C1 segment of cervical spinal cord (tissue), 14 donors: ENCODE data around the gene COMT.

Experiments used
- DNase-seq, 14 donors: peaks; one replicate each; lab custom pipeline; 2025; lab: John Stamatoyannopoulos, UW

COMT gene

DNA sequence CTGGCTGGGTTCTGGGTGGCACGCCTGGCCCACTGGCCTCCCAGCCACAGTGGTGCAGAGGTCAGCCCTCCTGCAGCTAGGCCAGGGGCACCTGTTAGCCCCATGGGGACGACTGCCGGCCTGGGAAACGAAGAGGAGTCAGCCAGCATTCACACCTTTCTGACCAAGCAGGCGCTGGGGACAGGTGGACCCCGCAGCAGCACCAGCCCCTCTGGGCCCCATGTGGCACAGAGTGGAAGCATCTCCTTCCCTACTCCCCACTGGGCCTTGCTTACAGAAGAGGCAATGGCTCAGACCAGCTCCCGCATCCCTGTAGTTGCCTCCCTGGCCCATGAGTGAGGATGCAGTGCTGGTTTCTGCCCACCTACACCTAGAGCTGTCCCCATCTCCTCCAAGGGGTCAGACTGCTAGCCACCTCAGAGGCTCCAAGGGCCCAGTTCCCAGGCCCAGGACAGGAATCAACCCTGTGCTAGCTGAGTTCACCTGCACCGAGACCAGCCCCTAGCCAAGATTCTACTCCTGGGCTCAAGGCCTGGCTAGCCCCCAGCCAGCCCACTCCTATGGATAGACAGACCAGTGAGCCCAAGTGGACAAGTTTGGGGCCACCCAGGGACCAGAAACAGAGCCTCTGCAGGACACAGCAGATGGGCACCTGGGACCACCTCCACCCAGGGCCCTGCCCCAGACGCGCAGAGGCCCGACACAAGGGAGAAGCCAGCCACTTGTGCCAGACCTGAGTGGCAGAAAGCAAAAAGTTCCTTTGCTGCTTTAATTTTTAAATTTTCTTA lies 27.8 kb downstream of the COMT start:
- no peak for DNase-seq

DNA sequence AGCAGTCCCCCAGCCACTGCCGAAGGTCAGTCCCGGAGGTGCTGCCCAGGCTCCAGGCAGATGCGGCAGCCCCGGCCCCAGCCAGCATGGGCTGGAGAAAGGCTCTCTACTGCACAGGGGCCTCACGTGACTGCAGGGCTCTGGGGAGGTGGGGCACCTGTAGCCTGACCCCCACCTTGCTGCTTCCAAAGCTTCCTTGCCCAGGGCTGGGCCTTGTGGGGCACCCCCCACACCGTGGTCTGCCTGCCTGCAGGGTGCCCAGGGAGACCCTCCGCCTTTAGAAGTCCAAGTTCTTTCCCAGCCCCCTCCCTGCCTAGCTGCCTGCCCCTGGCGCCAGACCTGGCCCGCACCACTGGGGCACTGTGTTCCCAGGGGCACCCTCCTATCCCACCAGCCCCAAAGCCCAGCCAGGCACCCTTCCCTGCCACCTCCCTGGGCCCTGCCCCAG lies 28.5 kb downstream of the COMT start:
- no peak for DNase-seq

DNA sequence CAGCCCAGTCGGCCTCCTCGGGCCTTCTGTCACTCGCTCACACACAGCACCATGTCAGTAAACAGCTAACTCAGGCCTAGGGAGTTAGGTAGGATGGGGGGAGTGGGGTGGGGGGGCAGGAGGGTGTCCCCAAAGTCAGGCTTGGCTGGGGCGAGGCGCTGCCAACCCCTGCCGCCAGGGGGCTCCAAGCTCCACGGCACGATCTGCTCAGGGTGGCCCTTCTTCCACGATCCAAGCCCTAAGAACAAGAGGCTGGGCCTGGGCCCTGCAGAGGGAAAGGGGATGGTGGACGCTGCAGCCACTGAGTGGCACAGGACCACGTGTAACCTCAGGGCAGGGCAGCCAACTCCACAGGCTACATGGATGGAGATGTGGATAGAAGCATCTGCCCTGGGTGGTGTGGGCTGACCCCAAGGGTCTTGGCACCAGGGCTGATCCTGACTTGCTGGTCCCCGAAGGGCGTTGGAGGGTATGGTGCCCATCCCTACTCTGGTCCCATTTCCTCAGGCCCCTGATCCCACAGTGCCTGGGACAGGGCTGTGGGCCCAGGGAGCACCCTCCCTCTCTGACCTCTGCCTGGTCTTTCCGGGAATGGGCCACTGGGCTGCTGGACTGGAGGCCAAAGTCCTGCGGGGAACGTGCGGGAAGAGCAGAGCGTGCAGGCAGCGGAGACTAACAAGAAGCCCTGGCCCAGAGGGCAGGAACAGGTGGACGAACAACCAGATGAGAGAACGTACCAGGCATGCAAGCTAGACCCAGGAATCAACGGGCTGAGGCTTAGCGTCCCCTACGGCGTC lies 29.1 kb downstream of the COMT start:
- peak in 11 of 14 donors; percentile 19 to 74 (median 49) for DNase-seq

DNA sequence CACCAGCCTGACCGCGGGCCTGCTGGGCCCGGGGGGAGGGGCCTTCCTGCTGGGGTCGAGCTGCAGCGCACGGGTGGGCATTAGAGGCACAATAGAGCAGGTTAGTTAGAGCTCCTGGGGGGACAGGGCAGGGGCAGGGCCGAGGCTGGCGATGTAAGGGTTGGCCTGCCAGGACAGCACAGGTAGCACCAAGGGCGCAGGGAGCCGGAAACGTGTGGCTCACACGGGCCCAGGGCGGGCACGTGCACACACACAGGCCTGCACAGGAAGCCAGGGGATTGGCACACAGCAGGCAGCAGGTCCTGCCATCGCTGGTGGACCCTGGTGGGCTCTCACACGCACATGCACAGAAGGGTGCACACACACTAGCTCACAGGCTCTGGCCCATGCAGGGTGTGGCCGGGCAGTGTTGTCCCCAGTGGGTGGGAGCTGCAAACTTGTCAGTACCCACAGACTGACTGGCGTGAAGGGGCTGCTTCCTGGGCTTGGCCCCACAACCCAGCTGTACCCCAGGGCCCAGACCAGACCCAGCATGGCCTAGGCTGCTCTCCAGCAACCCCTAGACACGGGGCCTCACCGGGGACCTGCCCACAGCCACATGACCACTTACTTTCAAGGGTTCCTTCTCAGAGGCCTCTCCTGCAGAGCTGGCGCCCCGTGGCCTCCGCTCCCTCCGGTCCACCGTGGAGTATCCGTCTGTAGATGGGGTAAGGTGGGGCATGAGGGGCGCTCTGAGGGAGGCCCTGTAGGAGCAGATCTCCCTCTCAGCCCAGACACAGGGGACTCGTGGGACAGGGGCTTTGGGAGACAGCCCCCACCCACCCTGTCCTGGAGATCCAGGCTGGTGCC lies 29.9 kb downstream of the COMT start:
- no peak for DNase-seq

DNA sequence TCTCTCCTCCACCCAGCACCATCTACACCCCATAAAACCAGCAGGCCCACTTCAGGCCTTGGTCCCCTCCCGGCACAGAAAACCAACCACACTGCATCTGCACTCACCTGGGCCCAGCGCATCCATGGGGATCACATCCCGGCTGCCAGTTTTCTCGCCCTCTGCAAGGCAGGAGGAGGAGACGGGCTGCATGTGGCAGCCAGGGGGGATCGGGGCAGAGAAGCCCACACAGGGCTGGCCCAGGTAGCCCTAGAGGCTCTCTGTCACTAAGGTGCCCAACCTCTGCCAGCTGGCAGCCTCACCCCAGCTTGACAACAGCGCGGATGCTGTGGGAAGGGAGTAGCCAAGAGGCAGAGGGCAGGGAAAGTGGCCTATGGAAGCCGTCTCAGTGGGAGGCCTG lies 30.7 kb downstream of the COMT start:
- no peak for DNase-seq

DNA sequence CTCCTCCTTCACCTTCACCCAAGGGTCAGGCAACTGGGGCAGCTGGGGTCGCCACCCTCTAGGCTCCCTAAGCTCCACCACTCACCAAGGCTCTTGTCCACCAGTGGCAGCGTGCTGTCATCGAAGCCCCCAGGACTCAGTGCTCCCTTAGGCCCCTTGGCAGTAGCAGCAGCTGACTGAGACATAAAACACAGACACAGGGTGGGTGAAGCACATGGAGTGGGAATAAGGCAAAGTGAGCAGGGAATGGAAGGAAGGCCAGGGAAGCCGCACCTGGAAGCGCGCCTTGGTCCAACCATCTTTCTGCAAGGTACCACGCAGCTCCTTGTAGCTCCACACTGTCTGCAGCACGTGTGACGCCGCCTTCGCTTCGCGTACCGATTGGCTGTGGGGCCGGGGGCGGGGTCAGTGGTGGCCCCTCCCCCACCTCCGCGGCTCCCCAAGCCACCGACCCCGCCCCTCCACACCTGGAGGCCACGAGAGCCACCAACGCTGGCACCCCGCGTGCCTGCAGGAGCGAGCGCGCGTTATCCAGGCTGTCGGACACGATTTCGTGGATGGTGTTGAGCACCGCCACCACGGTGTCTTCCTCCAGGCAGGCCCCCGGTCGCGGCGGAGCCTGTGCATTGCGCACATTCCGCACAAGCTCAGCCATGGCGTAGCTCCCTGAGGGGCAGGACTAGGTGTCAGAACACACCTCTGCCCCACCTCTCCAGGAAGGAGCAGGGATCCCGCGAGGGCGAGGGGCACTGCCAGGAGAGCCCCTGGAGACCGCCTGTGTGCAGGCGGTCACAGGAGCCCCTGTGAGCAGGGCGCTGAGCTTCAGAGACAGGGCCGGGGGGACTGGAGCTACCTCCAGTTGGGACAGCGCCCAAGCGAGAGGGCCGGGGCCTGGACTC lies 31.3 kb downstream of the COMT start:
- no peak for DNase-seq

DNA sequence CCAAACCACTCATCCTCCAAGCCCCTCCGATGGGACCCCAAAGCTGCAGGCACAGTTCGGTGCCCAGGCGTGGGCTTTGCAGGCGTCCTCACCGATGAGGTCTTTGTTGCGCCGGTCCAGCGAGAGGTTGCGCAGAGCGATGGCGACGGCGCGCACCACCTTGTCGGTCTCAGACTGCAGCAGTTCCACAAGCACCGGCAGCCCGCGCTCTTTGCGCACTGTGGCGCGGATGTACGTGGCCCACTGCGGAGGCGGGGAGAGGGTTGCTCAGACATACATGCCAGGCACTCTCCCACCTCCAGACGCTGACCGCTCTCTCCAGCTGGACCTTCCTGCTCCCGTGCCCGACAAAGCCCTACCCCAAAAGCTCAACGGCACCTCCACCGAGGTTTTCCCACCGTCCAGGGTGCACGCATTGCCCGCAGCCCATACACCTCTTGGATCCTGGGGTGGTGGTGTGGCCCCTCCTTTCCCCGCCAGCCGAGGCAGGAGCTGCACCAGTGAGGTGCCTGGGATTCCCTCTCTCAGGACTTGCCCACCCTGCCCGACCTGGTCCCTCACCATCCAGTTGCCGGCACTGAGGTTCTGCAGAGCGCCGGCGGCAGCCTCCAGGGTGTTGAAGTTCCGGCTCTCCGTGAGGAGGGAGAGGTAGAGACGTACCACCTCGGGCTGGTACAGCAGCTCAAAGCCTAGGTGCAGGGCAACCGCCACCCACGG lies 32.1 kb downstream of the COMT start:
- DNase-seq, result no peak

DNA sequence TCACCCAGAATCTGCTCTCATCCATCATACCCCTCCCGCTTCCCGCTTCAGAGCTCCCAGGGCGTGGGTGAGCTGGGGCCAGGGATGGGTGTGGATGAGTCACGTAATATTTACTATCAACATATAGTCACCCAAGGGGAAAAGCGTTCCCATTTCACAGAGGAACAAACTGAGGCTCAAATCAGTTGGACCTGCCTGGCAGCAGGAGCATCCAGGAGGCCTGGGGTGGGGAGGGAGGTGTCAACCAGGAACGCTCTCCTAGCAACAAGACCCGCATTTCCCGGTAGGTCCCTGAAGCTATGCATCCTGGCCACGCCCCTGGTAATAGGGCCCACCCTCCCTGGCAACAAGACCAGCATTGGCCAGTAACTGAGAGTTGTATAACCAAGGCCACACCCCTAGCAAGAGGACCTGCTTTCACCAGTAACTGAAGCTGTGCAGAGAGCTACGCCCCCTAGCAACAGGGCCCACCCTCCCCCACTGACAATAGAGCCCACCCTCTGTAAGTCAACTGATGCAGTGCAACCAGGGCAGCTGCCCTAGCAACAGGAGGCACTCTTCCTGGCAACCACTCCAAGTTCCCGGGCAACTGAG lies 32.8 kb downstream of the COMT start:
- peak in 9 of 14 donors; percentile 30 to 79 (median 51) for DNase-seq

DNA sequence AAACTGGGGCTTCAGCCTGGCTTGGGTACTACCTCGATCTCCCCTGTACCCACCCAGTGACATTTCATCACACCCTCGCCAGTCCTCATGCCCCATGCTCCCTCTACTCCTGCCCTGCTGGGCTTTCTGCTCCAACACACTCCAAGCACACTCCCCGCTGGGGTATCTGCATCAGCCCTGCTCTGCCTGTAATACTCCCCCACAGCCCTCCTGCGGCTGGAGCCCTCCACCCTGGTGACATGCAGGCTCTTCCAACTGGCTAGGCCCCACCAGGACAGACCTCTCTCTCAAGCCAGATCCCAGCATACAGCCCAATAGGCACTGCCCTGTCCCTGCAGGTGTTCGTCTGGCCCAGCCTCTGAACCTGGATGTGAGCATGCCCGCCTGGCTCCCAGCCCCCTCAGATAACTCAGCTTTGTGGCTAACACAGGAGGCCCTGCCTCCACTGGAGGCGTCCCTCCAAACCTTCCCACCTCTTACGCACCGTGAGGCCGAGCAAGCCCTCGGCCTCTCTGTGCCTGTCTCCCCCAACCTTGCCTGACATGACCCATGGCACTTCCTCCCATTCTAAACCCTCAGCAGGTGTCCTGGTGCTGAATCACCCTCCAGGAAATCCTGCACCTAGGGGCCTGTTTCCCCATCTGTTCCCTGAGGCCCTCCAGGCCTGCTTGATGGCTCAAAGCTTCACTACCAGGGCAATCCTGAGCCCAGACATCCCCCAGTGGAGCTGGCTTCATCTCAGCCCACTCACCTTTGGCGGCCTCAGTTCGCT lies 33.5 kb downstream of the COMT start:
- peak in 2 of 14 donors; percentile 47 to 57 for DNase-seq

DNA sequence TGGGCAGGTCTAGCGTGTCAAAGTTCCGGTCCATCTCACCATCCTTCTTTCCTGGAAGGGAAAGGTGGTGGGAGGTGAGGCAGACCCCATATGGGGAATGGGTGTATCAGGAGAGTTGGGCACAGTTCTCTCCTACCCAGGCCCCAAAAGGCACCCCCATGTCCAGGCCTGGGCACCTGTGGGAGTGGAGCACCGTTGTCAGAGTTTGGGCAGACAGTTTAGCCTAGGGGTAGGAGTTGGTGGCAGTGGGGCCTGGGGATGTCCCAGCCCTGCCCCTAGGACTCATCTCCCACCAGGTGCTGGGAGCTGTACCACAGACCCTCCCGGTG lies 34.1 kb downstream of the COMT start:
- DNase-seq, result no peak

DNA sequence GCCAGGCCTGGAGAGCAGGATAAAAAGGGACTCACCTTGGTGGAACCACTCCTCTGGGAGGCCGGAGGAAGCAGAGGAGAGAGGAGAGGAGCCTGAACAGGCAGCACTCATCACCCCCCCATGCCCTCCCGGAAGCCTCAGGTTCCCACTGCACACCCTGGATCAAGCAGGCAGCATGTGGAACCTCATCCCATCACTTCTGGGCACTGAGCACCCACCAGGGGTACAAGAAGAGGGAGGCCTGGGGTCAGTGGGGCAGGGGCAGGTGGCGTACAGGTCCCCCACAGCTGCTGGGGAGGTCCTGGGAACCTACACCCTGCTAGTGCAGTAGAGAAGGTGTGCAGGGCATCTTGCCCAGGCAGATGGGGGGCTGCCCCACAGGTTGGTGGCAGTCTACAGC lies 35.1 kb downstream of the COMT start:
- DNase-seq, result no peak

DNA sequence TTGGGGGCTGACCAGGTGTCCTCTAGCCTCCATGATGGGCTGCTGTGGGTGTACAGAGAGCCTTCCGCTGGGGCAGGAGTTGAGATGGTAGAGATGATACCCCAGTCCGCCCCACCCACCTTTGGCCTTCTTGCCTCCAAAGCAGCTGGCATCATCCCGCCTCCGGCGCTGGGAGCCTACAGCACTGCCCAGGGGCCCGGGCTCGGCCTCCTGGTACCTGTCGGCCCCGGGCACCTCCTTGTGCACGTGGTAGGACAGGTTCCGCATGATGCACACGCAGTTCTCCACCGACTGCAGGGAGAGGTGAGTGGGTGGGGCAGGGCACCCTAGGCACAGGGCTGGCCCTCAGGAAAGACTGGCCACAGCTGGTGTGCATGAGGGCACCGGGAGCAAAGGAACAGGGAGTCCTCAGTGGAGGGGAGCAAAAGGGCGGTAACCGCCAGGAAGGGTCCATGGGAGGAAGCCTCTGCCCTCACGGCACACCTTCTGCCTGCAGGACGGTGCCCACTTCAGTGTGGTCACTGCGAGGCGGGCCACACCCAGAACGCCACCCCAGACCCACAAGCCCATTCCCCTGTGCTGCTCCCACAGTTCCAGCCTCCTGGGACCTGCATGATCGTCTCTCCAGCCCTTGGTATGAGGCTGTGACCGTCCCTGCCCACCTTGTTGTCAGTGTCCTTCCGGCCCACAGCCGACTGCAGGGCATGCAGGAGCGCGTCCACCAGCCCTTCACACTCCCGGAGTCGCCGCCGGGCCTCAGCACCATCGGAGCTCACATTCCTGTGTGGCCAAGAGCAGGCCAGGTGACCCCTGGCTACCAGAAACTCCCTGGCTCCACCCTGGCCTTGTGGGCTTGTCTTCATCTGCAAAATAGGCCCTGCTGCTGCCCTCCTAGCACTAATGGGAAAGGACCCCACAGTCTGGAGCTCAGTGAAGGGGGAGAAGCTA lies 36.0 kb downstream of the COMT start:
- no peak for DNase-seq

DNA sequence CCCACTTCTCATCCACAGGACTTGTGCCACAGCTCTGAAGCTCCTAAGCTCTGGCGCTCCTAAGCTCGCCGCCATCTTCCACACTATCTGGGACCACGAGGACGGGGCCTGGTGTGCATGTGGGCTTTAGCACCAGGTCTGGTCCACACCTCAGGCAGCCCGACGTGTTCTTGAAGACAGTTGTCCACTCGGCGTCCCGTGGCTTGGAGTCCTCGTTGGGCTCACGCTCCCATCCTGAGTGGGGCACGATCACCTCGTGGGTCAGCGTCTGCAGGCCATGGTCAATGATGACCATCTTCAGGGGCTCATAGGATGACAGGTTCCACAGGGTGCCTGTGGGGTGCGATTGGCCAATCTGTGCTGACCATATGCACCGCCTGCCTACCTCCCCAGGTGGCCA lies 37.2 kb downstream of the COMT start:
- no peak for DNase-seq

DNA sequence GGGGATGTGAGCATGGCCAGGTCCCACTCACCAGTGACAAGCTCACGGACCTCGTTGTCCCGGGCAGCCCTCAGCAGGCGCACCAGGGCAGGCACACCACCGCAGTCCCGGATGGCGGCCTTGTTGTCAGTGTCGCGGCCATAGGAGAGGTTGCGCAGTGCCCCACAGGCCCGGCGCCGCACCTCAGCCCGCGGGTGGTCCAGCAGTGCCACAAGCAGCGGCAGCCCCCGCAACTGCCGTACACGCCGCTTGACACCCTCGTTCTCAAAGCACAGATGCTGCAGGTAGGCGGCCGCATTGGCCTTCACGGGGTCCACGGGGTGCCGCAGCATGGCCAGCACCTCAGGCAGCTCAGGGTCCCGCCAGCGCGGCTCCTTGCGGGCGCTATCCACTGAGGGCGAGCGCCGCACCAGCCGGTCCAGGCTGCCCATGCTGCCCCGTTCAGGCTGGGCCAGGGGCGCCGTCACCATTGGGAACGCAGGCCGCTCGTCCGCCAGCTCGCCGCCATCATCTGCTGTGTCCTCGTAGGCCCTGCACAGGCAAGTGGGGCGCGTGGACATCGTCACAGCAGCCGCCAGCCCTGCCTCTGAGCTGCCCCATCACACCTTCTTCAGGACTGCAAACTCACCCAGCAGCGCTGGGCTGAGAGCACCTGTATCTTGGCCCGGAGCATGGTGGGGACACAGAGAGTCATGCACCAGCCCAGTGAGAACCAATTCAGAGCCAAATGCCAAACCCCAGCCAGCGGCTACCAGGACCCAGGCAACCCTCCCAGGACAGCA lies 38.3 kb downstream of the COMT start:
- peak in 3 of 14 donors; percentile 39 to 63 (median 45) for DNase-seq

DNA sequence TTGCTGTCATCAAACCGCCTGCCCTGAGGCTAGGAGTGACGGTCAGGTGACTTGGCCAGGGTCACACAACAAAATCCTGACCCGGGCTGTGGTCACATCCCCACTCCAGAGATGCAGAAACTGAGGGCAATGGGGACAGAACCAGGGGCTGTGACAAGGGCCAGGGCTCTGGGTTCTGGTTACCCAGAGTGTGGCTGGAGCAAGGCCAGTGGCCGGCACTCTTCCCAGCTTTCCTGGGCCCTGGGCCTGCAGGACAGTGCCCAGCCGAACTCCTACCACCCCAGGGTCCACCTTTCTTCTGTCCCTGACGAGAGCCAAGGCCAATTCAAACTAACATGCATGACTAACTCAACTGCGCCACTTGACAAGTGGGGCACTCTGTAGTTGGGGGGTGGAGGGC lies 39.2 kb downstream of the COMT start:
- DNase-seq, result no peak

DNA sequence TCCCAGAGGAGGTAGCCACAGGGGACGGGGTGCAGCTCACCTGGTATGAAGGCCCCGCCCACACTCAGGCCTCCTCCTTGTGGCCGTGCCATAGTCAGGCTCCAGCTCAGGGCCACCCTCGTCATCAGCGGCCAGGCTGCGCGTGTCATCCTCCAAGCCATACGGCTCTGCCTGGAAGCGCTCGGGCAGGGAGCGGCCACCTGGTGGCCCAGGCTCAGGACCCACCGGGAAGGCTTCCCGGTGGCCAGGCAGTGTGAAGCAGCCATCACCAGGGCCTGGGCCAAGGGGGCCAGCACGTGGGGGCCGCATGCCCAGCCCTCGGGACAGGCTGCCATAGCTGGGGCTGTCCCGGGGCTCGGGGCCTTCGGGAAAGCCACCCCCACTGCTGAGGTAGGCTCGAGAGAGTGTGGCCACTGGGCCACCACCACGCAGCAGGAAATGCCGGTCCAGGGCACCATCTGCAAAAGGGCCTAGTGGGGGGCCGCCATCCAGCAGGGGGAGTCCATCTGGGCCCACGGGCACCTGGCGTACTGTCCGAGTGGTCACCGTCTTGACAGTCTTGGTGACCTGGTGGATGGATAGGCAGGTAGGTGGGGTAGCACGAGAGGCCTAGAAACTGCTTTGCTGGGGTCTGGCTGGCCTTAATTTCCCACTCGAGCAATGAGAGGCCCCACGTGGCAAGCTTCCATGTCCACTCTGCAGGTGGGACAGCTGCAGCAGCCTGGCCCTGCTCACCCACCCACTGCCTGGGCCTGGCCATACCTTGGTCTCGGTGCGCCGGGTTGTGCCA lies 39.8 kb downstream of the COMT start:
- DNase-seq, result no peak
